Peyer's patch (tissue), 4 donors: ENCODE results near the gene PDXK. TPM values are rescaled to one million over a fixed set of nuclear protein-coding genes. Genes with fewer than 3 reads are reported as not detected.

Experiments used
- DNase-seq, 3 donors: peaks; one replicate each; pipeline ENCODE4 v3.0.0-alpha.2; 2017 to 2019
- H3K27ac ChIP-seq, 4 donors: fragments of 200-600 bp; sonication (generic); one replicate each; pipeline ENCODE4 v1.5.1; 2016 to 2019
- H3K27me3 ChIP-seq, 2 donors: fragments of 200-600 bp; sonication (generic); one replicate each; pipeline ENCODE4 v1.5.1; 2019
- H3K36me3 ChIP-seq, 3 donors: fragments of 200-600 bp; sonication (generic); one replicate each; pipeline ENCODE4 v1.5.1; 2016 to 2019
- H3K4me1 ChIP-seq, 4 donors: fragments of 200-600 bp; sonication (generic); one replicate each; pipeline ENCODE4 v1.5.1; 2016 to 2019
- H3K4me3 ChIP-seq, 4 donors: fragments of 200-600 bp; sonication (generic); 1 replicate in 3 of 4; 2 replicates in 1 of 4; pipeline ENCODE4 v1.5.1; 2016 to 2019; ENCODE audit warnings: mild to moderate bottlenecking in 1 of 4
- H3K9me3 ChIP-seq, 4 donors: fragments of 200-600 bp; sonication (generic); one replicate each; pipeline ENCODE4 v1.5.1; 2016 to 2019; ENCODE audit warnings: mild to moderate bottlenecking in 1 of 4
- CTCF ChIP-seq, 6 experiments: fragments of 450-650 bp in 4 of 6; fragments of 200-600 bp in 2 of 6; sonication (generic) in 1 of 6; IDR thresholded peaks; one replicate each; pipeline ENCODE4 v1.5.1; 2017 to 2019; ENCODE audit warnings: antibody characterized with exemption in 6 of 6, mild to moderate bottlenecking in 3 of 6, moderate library complexity in 1 of 6
- POLR2A ChIP-seq, 2 donors: fragments of 450-650 bp; IDR thresholded peaks; one replicate each; pipeline ENCODE4 v1.5.1; 2017; ENCODE audit warnings: antibody characterized with exemption in 2 of 2, mild to moderate bottlenecking in 2 of 2, moderate library complexity in 2 of 2
- total RNA-seq, 4 donors: library from RNA; depleted of rRNA; stranded (reverse); fragments of >200 nt; gene quantifications; one replicate each; pipeline ENCODE4 v1.1.0, GENCODE V29; 2016

Gene PDXK
- total RNA-seq, 4 donors from 2014 or later = 83.3 to 206 (median 152) TPM

- DNase-seq = no peak
- Histone ChIP-seq H3K4me1 (no peaks in the 10 kb centered on the region), H3K36me3 (peaks cover 0 to 92% (median 0%) of the 10 kb centered on the region in 3 donors), H3K9me3 (no peaks in the 10 kb centered on the region), H3K4me3 (no peak overlapping the region), H3K27ac (no peak overlapping the region), H3K27me3 (no peaks in the 10 kb centered on the region)
- TF ChIP-seq CTCF (IDR thresholded peaks at IDR 0.05) = no peak
- no peak for TF ChIP-seq POLR2A (IDR thresholded peaks at IDR 0.05)
These were observed 34.5 kb downstream of the PDXK start for GRCh38 chr21:43753439-43753799.

- Histone ChIP-seq H3K4me3 (no peak overlapping the region), H3K4me1 (no peaks in the 10 kb centered on the region), H3K27ac (no peak overlapping the region), H3K9me3 (no peaks in the 10 kb centered on the region), H3K36me3 (peaks cover 0 to 83% (median 0%) of the 10 kb centered on the region in 3 donors), H3K27me3 (no peaks in the 10 kb centered on the region)
- TF ChIP-seq CTCF (IDR thresholded peaks at IDR 0.05) (no peak), POLR2A (IDR thresholded peaks at IDR 0.05) (no peak)
- no peak for DNase-seq
These were observed 36.2 kb downstream of the PDXK start for GRCh38 chr21:43754948-43755781.

DNA sequence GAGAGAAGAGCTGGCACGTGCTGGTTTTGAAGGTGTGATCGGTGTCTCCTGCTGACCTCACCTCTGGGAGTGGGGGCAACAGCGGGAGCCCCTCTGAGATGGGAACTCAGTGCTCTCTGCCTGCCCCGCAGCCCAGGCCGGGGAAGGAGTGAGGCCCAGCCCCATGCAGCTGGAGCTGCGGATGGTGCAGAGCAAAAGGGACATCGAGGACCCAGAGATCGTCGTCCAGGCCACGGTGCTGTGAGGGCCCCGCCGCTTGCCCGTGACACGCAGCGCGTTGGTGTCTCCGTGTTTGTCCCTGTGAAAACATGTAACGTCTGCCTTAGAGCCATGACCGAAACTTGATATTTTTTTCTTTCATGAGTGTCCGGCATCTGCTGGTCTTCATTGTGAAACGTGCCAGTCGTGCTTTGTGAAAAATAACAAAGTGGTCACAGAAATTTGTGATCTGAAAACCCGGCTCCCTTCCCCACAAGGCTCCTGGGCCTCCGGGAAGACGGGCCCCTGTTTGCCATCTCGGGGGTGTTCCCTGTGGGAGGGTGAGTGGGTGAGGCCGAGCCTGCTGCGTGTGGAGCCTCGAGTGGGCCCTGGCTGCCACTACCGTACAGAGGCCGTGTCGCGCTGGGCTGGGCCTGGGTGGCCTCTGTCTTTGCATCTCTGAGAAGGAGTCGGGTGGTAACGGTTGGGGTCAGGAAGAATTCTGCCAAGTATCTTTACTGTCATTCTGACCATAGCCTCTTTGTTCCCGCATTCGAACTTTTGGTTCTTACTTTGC, 37.1 kb downstream of the PDXK start:
- Histone ChIP-seq H3K36me3 (peaks cover 0 to 81% (median 0%) of the 10 kb centered on the region in 3 donors), H3K27ac (no peak overlapping the region), H3K4me3 (no peak overlapping the region), H3K9me3 (no peaks in the 10 kb centered on the region), H3K4me1 (no peaks in the 10 kb centered on the region), H3K27me3 (no peaks in the 10 kb centered on the region)
- TF ChIP-seq POLR2A (IDR thresholded peaks at IDR 0.05) (no peak), CTCF (IDR thresholded peaks at IDR 0.05) (no peak)
- DNase-seq = no peak

DNA sequence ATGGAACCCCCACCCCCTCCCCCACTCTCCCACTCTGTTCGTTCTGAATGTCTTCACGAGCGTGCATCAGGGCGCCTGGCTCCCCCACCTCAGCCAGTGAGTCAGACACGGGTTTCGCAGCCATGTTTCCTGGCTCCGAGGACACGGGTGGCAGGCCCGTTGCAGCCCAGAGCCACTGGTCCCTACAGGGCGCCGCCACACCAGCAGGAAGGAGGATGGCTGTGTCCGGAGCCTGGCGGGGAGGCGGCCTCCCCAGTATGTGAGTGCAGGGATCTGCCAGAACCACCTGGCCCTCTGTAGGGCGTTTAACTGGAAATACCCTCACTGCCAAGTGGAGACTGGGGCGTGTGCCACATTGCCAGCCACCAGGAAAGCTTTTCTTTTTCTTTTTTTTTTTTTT, 38.7 kb downstream of the PDXK start:
- Histone ChIP-seq H3K36me3 (peaks cover 0 to 75% (median 0%) of the 10 kb centered on the region in 3 donors), H3K27me3 (no peaks in the 10 kb centered on the region), H3K4me3 (no peak overlapping the region), H3K9me3 (no peaks in the 10 kb centered on the region), H3K4me1 (no peaks in the 10 kb centered on the region), H3K27ac (peak overlapping the region in 2 of 4 donors; percentile 10 to 70)
- TF ChIP-seq CTCF (IDR thresholded peaks at IDR 0.05) (no peak), POLR2A (IDR thresholded peaks at IDR 0.05) (no peak)
- no peak for DNase-seq

- no peak for DNase-seq
- Histone ChIP-seq H3K36me3 (peaks cover 0 to 69% (median 0%) of the 10 kb centered on the region in 3 donors), H3K9me3 (no peaks in the 10 kb centered on the region), H3K27me3 (no peaks in the 10 kb centered on the region), H3K4me1 (no peaks in the 10 kb centered on the region), H3K27ac (peak overlapping the region in 3 of 4 donors; percentile 20 to 70 (median 43)), H3K4me3 (peak overlapping the region in 1 of 4 donors; percentile 19)
- TF ChIP-seq POLR2A (IDR thresholded peaks at IDR 0.05) (no peak), CTCF (IDR thresholded peaks at IDR 0.05) (no peak)
These were observed 39.2 kb downstream of the PDXK start for GRCh38 chr21:43758111-43758641.
